HT1080 (cell line): ENCODE results near the gene CCDC88B. TPM values are rescaled to one million over a fixed set of nuclear protein-coding genes. Genes with fewer than 3 reads are reported as not detected.
"Not testable (repeated sequence)": the region's sequence is repeated elsewhere in the genome, so short reads cannot be mapped to it uniquely, and the experiment has no call there.

Experiments used
- DNase-seq: peaks from one replicate; pipeline ENCODE4 v3.0.0-alpha.2; 2015; ENCODE audit warnings: low read depth
- total RNA-seq: library from RNA; depleted of rRNA; stranded (reverse); fragments of >200 nt; shearing (Covaris generic); gene quantifications from 2 replicates; pipeline ENCODE4 v1.2.3, GENCODE V29; 2014

The CCDC88B gene
- total RNA-seq, 1 experiment from 2014 or later: 4.9 TPM

GRCh38 chr11:64321533-64321932 lies 18.5 kb upstream of the CCDC88B start:
- no peak for DNase-seq

- DNase-seq: no peak
Measured at GRCh38 chr11:64322925-64323260, 17.1 kb upstream of the CCDC88B start.

DNA sequence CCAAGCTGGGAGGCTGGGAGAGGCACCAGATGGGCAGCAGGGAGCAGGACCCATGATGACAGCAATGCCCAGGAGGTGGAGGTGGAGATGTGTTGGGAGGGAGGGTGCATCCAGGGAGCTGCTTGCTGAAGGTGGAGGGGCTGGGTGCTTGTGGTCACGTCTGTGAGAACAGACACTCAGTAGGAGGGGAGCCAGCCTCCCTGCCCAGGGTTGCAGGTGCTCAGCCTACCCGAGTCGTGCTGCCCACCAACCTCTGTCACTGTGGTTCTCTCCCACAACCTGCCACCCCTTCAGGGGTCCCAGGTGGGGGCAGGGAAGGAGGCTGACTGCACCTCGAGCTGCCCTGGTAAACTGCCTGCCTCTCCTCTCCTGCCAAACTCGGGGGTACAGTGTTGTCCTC lies 16.6 kb upstream of the CCDC88B start:
- DNase-seq: no peak

GRCh38 chr11:64323984-64324383 lies 16.0 kb upstream of the CCDC88B start:
- not testable (repeated sequence) for DNase-seq

- DNase-seq: no peak
Measured at GRCh38 chr11:64324692-64325469, 15.1 kb upstream of the CCDC88B start.

DNA sequence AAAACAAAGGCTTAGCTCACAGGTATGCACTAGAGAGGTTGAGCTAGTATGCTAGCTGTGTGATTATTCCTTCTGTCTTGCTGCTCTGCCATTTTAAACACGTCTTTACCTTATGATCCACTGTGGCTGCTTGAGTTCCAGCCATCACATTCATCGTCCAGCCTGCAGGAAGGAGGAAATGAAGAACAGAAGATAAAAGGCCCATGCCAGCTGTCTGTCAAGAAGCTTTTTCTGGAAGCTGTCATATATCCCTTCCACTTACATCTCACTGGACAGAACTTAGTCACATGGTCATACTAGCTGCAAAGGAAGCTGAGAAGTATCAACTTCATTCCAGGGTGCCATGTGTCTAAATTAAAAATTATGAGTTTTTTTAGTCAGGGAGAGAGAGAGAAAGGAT lies 12.6 kb upstream of the CCDC88B start:
- no peak for DNase-seq

GRCh38 chr11:64327993-64328392 lies 12.0 kb upstream of the CCDC88B start:
- no peak for DNase-seq

- no peak for DNase-seq
Measured at GRCh38 chr11:64330888-64331287, 9.1 kb upstream of the CCDC88B start.

GRCh38 chr11:64331569-64332371 lies 8.2 kb upstream of the CCDC88B start:
- DNase-seq: peak; percentile 90

DNA sequence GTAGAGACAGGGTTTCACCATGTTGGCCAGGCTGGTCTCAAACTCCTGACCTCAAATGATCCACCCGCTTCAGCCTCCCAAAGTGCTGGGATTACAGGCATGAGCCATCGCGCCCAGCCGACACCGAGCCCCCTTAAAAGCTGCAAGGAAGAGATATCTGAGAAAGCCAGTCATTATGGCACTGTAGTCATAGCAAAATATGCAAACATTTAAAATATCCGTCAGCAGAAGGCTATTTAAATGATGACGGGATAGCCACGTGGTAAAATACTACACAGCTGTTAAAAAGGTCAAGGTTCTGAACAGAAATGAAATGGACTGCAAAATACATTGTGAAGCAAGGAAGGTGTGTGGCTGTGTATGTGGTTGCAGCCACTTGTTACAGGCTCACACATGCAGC lies 6.4 kb upstream of the CCDC88B start:
- no peak for DNase-seq

DNA sequence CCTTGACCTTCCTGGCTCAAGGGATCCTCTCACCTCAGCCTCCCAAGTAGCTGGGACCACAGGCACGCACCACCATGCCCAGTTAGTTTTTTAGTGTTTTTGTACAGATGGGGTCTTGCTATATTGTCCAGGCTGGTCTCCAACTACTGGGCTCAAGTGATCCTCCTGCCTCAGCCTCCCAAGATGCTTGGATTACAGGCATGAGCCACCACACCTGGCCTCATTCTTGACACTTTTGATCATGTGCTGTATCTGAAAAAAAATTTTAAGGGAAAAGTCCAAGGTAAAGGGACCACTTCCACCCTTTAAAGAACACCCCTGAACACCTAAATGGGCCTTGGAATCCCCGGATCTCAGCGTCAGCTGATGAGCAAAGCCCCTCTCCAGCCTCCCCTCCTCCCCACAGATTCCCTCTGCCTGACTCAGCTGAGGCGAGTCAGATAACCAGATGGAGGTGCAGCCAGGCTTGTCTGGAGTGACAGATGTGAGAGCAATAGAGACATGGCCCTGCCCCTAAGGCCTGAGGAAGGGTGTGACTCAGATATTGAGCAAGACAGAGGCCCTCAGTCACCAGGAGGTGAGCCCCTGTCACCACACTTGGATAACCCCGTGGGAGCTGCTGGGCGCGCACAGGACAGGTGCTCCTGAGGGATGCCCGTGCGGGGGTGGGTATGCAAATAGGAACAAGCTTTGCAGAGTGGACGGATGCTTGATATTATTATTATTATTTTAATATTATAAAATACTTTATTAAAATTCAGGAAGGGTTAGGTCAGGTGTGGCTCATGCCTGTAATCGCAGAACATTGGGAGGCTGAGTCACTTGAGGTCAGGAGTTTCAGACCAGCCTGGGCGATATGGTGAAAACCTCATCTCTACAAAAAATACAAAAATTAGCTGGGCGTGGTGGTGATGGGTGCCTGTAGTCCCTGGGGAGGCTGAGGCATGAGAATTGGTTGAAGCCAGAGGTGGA lies 5.0 kb upstream of the CCDC88B start:
- DNase-seq: peak; percentile 98

GRCh38 chr11:64337538-64338249 lies 2.3 kb upstream of the CCDC88B start:
- DNase-seq: no peak

DNA sequence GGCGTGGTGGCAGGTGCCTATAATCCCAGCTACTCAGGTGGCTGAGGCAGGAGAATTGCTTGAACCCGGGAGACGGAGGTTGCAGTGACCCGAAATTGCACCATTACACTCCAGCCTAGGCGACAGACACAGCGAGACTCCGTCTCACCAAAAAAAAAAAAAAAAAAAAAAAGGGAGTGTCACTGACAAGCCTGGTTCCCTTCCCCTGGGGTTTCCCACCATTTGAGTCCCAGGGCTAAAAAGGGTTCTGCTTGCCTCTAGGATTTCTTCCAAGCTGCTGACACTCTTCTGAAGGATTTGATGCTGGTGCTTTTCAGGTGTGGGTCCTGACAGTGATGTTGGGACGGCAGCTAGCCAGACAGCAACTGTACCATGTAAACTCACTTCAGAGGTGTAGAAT lies 1.3 kb upstream of the CCDC88B start:
- DNase-seq: no peak

DNA sequence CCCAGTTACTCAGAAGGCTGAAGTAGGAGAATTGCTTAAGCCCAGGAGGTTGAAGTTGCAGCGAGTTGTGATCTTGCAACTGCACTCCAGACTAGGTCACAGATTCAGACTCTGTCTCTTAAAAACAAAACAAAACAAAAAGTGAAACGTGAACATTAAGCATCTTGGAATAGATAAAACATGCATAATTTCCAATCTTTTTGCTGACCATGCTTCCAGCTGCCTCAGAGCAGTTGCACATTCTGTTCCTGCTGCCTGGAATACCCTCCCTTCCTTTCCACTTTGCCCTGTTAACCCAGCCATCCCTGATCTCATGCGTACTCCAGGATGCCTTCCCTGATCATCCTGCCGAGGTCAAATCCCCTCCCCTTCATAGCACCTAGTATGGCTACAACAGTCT lies 718 bp upstream of the CCDC88B start:
- no peak for DNase-seq

GRCh38 chr11:64340671-64341335 lies 799 bp downstream of the CCDC88B start:
- no peak for DNase-seq

- no peak for DNase-seq
Measured at GRCh38 chr11:64341429-64341828, 1.4 kb downstream of the CCDC88B start.

- peak; percentile 72 for DNase-seq
Measured at GRCh38 chr11:64341851-64342791, 2.1 kb downstream of the CCDC88B start.

- DNase-seq: no peak
Measured at GRCh38 chr11:64342869-64343745, 3.1 kb downstream of the CCDC88B start.
